GM20431 (cell line): ENCODE data around the gene GAS2L1.

ENCODE experiments used
- in situ Hi-C: fragments of 300-500 bp; cut with MseI, MboI; formaldehyde crosslinking; loops from one replicate; pipeline ENCODE4 v1.15.0; 2020; ENCODE audit warnings: low sequenced_read_pairs; ENCODE audit not compliant: unreplicated experiment

GAS2L1 gene

DNA sequence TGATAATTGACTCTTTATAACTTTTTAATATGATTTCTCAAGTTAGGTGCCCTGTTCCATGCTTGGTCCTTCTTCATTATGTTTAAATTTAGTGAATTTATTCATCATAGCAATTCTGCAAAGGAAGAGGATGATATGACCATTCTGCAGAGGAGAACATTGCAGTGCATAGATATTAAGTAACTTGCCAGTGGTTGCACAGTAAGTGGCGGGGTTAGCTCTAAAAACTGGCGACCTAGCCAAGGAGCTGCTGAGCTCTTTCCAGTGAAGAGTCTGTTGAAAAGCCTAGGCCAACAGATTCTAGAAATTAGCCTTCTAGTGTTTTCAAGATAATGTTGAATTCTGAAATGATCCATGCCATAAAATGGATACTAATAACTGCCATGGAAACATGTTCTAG lies 33.8 kb upstream of the GAS2L1 start:
- in situ Hi-C loops, result no loop called here

DNA sequence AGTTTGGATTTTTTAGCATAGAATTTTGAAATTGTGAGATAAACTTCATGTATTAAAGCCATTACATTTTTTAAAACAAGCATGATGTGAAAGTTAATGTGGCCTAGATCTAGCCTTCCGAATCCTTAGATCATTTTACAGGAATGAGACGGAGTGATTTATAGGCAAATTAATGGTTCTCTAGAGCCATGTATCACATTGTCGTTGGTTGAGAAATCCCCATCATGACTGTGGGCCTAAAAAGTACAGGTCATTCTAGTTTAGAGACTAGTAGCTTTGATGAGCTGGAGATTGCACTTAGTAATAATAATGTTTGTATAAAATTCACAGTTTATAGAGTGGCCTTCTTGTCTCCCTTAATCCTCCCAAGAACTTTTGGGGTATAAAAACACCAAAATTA lies 31.3 kb upstream of the GAS2L1 start:
- in situ Hi-C loops, result no loop called here

DNA sequence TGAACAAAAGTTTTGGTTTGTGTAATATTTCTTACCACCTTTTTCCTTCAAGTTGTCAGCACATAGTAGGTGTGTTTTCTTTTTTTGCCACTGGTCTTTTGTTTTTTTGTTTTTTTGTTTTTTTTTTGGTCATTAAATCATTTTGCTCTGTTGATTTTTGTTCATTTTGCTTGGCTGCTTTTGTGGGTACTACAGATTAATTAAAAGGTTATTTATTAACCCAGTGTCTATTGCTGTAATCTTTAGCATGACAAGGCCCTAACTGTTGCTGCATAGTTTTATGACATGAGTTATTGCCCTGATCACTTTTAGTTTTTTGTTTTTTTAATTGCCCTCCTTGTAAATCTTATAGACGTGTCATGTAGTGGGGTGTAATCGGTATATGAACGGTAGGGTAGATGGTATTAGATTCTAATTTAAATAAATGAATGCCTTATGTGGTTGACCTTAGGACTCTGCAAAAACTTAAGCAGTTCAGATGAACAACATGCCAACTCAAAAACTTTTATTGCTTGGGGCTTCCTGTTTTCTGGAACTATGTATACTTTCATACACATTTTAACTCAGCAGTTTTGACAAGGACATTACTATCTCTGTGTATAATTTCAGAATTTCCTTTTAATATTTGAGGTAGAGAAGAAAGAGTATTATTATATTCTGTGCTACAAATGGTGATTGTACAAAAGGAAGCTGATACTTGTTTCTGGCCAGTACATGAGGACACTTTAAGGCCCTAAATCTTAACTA lies 30.5 kb upstream of the GAS2L1 start:
- in situ Hi-C loops, result no loop called here

DNA sequence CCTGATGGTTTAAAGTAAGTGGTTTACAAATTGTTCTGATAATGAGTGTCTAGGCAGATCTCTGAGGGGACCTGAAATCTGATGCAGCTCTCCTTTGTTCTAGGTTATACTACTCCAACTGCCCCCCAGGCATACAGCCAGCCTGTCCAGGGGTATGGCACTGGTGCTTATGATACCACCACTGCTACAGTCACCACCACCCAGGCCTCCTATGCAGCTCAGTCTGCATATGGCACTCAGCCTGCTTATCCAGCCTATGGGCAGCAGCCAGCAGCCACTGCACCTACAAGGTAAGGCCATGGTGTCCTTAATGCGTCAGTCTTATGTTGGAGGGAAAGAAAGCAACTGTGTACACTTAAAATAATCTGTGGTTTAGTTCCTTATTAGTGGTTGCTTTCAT lies 28.5 kb upstream of the GAS2L1 start:
- in situ Hi-C loops, result no loop called here

DNA sequence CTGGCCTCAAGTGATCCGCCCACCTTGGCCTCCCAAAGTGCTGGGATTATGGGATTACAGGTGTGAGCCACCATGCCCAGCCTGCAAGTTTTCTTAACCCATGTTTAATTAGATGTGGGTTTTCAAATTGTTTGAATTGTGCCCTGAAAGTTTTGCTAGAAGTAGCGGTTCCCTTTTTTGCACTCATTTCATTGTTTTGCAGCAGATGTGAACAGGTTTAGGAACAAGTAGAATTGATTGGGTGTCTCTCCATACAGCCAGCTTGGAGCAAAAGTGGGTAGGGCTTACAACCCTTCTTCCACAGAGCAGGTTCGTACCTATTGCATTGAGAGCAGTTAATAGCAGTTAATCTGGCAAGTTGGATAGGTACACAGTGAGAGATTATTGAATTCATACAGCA lies 22.3 kb upstream of the GAS2L1 start:
- in situ Hi-C loops, result no loop called here

DNA sequence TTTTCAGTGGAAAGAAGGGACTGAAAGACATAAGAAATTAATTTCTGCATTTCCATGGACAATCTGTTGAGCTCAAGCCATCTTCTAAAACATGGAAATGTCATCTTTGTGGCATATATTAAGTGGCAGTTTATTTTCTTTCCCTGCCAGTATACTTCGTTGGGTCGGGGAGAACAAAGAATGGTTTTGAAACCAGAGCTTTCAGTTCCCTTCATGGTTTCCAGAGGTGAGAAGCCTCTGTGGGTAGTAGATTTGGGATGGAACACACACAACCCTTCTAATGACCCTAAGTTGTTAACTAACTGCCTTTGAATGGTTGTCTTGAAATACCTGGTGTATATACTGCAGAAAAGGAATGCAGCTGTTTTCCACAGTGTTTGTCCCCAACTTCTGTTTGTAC lies 17.6 kb upstream of the GAS2L1 start:
- in situ Hi-C loops, result no loop called here

DNA sequence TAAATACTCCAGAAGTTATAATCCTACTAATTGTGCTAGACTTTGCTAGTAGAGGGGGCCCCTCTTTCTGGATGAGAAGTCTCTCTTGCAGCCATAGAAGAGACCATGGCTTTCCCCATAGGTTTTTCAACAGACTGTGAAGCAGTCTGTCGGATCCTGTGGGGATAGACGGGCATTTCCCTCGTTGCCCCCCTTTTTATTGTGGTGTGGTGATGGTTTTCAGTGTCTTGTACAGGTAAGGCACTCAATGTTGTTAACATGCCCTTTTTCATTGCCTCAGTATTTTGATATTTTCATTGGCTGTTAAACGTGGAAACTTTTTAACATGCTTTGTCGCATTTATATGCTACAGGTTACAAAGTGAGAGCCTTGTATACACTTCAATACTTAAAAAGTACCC lies 16.4 kb upstream of the GAS2L1 start:
- in situ Hi-C loops, result no loop called here

DNA sequence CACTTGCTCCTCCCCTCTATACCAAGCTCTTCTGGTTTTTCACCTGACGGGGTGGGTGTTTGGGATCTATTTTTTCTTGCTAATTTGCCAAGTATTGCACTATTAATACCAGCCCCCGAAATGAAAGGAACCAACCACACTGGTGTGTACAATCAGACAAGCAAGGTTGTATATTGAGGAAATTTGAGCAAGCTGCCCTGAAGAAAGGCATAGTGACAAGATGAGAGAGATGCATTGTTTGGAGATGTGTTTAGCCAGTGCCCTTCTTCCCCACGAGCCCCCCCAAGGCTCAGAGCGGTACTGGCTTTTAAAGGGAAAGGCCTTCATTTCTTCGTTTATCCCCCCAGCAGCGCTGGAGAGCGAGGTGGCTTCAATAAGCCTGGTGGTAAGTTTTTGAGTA lies 15.2 kb upstream of the GAS2L1 start:
- in situ Hi-C loops, result no loop called here

DNA sequence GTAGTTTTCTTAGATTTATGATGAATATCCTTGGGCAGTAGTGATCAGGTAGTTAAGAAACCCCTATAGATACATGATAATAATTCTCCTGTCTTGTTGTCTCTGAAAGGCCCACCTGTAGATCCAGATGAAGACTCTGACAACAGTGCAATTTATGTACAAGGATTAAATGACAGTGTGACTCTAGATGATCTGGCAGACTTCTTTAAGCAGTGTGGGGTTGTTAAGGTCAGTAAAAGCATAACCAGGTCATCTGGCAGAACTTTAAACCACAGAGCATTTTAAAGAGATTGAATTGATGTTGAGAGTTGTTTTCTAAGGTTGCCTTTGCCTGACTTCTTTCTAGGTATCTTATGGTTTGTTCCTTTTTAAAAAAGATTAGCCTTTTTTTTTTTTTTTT lies 14.1 kb upstream of the GAS2L1 start:
- in situ Hi-C loops, result no loop called here

DNA sequence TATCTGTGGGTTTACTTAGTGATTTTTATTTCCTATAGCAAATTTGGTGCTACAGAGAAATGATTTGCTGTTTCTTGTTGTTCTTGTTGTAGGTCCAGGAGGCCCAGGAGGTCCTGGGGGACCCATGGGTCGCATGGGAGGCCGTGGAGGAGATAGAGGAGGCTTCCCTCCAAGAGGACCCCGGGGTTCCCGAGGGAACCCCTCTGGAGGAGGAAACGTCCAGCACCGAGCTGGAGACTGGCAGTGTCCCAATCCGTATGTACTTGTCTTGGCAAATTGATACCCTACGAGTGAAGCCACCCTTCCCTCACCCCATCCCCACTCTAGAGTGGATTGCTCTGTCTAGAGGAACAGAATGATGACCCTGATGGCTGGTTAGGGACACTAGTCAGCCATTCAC lies 7.8 kb upstream of the GAS2L1 start:
- in situ Hi-C loops, result no loop called here

DNA sequence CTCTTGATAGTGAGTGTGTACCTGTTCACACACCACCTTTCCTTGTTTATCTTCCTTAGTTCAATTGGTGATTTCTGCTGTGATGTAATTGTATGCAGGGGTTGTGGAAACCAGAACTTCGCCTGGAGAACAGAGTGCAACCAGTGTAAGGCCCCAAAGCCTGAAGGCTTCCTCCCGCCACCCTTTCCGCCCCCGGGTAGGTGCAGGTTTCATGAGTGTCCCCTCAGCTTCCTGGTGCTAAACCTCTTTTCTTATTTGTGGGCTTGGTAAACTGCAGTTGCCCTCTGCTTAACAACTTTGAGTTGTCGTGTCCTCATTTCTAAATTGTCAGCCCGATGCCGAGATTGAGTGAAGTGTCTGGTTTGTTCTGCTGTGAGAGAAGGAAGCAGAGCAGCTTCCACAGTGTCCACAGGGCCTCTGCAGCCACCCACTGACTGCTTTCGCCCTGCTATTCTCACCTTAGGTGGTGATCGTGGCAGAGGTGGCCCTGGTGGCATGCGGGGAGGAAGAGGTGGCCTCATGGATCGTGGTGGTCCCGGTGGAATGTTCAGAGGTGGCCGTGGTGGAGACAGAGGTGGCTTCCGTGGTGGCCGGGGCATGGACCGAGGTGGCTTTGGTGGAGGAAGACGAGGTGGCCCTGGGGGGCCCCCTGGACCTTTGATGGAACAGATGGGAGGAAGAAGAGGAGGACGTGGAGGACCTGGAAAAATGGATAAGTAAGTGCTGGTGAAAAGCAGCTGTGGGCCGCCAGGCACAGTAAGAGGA lies 7.1 kb upstream of the GAS2L1 start:
- in situ Hi-C loops, result no loop called here

DNA sequence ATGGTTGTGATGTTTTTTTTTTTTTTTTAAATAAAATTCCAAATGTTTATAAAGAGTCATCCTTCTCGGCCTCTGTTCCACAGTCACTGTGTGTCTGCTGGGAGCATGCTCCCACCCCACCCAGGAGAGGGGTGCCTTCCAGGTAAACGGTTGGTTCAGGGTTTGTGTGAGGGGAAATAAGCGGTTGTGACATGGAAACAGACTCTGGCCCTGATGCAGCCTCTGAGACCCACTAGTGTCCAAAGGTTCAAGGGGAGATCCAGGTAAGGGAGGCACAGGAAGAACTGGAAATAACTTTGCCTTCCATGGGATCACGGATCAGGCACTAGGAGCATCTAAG lies 6.0 kb upstream of the GAS2L1 start:
- in situ Hi-C loops, result no loop called here

DNA sequence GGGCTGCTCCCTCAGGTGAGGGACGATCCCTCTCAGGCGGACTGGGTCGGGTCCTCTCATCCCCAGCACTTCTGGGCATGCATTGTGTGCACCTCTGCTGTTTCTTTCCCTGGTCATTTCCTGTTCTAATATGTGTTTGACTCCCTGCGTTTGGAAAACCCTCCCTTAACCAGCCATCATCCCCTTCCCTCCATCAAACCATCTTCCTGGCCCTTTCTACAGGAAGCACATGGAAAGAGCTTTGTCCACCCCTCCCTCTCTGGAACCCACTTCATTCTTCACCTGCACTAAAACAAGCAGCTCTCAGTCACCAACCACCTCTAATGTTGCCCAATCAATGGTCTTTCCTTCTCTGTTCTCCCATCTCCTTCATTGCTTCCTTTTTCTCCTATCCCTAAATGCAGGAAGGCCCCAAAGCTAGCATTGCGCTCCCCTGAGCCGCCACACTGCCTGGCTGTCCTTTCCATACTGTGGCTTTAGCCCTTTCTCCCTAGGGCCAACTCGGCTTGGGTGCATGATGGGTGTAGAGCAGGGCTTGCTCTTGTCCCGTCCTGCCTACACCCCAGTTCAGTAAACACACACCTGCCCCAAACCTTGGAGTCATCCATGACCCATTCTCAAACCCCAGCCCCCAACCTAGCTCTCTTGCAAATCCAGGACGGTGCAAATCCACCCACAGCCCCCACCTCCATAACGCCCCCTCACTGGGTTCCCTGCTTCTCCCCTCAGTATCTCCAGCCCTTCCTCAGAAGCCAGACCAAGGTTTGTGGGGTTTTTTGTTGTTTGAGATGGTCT lies 5.4 kb upstream of the GAS2L1 start:
- in situ Hi-C loops, result no loop called here

DNA sequence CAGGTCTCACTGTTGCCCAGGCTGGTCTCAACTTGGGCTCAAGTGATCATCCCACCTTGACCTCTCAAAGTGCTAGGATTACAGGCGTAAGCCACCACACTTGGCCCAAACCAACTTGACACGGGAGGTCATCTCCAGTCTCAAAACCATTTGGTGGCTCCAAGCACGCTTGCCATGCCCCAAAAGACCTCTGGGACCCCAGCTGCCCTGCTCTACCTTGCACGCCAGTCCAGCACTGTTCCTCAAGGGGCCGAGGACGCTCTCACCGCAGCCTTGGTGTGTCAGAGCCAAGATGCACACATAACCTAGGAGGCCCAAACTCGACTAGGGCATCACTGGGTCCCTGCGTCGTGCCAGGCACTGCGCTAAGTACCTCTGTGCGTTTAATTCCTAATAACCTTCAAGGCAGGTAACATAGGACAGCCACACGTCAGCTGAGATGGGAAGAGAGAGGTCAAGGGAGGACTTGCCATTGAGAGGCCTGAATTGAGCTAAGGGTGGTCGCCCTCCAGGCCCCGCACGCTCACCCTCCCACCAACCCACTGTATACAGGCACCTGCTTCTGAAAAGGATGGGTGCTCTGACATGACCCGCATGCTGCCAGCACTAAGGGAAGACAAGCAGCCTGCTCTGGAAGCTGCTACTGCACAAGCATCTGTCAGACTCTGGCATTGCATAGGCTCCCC lies 4.6 kb upstream of the GAS2L1 start:
- in situ Hi-C loops, result no loop called here

DNA sequence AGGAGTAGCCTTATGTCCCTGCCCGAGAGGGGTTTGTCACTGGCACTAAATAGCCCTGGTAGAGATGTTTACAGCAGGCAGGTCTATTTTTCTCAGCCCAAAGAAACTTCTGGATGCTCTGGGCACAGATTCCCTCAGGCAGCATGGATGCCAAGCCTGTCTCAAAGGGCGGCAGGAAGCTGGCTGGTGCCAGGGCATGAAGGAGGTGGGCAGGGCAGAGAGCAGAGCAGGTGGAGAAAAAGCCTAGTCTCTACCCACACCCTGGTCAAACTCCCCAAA lies 4.1 kb upstream of the GAS2L1 start:
- in situ Hi-C loops, result no loop called here

DNA sequence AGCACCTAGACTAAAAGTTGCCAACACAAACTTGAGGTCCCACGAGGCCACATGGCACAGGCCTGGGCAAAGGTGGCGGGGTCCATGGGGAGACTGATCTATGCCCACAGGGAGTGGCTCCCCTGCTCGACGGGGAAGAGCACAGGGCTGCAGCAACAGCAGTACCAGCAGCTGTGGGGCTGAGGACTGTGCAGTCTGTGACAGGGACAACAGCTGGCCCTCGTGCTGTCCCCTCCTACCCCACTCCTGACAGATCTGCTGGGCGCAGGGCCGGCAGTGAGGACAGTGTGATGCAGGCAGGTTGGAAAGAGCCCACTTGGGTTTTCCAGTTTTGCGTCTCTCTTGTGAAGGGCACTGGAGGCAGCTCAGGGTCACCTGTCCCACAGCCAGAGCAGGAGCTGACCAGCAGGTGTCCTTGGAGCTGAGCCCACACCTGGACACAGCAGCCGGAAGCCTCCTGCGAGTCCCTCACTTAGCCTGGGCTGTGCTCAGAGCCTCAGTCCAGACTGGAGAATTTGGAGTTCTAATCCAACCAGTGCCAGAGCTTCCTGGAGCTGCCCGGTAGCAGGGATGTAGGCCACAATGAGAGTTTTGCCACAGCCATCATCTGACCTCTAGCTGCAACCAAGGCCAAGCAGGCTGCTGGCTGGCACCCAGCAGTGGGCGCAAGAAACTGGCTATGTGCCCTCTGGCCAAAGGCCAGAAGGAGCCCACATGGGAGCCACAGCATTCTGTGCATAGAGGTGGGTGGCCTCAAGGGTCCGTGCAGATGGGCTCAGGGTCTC lies 3.6 kb upstream of the GAS2L1 start:
- in situ Hi-C loops, result no loop called here

DNA sequence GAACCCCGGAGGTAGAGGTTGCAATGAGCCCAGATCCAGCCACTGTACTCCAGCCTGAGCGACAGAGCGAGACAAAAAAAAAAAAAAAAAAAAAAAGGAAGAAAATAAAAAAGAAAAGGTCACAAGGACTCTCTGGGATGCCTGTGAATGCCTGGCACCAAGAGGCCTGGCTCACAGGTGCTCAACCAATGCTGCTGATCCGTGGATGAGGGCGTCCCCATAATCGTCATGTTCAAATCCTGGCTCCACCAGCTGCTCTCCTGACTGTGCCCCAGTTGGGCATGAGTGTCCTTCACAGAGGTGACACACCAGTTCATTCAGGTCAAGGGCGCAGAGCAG lies 645 bp upstream of the GAS2L1 start:
- in situ Hi-C loops, result no loop called here

DNA sequence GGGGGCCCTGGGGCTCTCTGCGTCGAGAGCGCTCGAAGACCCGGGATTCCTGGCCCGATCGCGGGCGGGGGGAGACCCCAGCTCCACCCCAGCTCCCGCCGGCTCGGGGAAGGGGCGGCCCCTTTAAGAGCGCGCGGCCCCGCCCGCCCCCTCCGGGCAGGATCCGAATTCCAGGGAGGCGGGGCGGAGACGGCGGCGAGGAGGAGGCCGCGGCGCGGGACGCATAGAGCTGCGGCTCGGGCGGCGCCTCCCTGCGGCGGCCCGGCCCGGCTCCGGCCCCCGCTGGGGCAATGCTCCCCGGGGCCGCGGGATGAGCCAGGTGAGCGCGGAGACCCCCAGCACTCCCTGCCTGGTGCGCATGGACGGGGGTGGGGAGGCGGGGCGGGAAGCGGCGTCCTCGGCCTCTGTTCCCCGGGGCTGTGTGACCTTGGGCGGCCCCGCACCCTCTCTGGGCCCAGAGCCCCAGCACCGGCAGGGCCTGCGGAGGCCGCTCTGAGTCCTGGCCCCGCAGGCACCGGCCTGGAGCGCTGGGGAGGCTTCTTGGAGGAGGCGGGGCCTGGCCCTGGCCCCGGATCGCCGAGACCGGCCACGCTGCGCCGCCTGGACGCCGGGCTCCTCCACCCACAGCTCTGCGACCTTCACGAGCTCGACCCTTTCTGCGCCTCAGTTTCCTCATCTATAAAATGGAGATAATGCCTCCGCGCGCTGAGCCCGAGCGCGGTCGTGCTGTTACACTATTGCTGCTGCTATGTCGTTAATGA lies 565 bp downstream of the GAS2L1 start:
- in situ Hi-C loops, result no loop called here

DNA sequence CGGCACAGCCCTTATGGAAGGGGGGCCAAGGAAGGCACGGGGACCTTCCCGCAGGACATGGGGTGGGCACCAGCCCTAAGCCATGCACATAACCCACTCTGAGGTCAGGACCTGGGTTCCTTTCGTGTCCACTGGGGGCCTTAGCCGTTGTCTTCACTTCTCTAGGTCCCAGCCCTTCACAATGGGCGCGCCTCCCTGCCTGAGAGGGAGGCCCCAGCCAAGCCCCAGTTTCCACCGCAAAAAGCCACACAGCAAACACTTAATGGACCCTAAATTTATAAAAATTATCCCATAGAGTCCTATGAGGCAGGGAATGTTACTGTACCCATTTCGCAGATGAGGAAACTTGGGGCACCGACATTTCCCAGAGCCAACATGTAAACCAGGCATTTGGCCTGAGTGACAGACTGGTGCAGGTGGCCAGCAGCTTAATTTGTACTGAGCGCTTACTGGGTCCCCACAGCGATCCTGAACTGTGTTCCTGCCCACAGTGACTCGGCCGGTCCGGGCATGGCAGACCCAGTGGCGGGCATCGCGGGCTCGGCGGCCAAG lies 1.2 kb downstream of the GAS2L1 start:
- in situ Hi-C loops, result no loop called here
